SK-N-SH (cell line): ENCODE measurements around the gene PRDM11. TPM values are rescaled to one million over a fixed set of nuclear protein-coding genes. Genes with fewer than 3 reads are reported as not detected.

Experiments used
- CTCF ChIA-PET: fragments of 300-600, 350-600 bp; formaldehyde crosslinking; extraction: SDS; loops from one replicate; lab custom pipeline; 2021; lab: Yijun Ruan, JAX
- POLR2A ChIA-PET: fragments of 350-600 bp; sonication (Branson Sonifier 250); formaldehyde crosslinking; extraction: SDS; loops from one replicate; lab custom pipeline; 2020; ENCODE audit warnings: antibody characterized with exemption, inconsistent platforms; lab: Yijun Ruan, JAX
- DNase-seq: peaks from one replicate; pipeline ENCODE4 v3.0.0; 2012
- H2AFZ ChIP-seq: fragments of 200-600 bp; sonication (generic); 2 replicates; pipeline ENCODE4 v1.8.1; 2016; ENCODE audit warnings: antibody characterized with exemption, mild to moderate bottlenecking, low read depth
- H3F3A ChIP-seq: fragments of 200-600 bp; sonication (generic); replicated peaks from 2 replicates; pipeline ENCODE3; 2016; ENCODE audit warnings: antibody characterized with exemption, mild to moderate bottlenecking; ENCODE audit not compliant: insufficient read depth
- H3K27ac ChIP-seq, 2 experiments: fragments of 200-500 bp in 1 of 2; fragments of 200-600 bp in 1 of 2; sonication (Bioruptor generic) in 1 of 2; sonication (generic), shearing (Covaris generic) in 1 of 2; 2 replicates each; pipeline versions ENCODE4 v1.5.1 to v1.6.1; 2014 to 2016; ENCODE audit warnings: low read depth in 2 of 2, inconsistent platforms in 1 of 2, low read length in 1 of 2, mild to moderate bottlenecking in 1 of 2, mixed read lengths in 1 of 2
- H3K27me3 ChIP-seq: fragments of 200-600 bp; sonication (generic), shearing (Covaris generic); 2 replicates; pipeline ENCODE4 v1.6.1; 2016; ENCODE audit warnings: mixed run types; ENCODE audit not compliant: insufficient read depth
- H3K36me3 ChIP-seq, 2 experiments: fragments of 200-500 bp in 1 of 2; fragments of 200-600 bp in 1 of 2; sonication (Bioruptor generic) in 1 of 2; sonication (generic) in 1 of 2; replicated peaks in 1 of 2; 2 replicates each; pipeline versions ENCODE3 to v1.5.1; 2014 to 2016; ENCODE audit warnings: low read length in 1 of 2, mild to moderate bottlenecking in 1 of 2; ENCODE audit not compliant: insufficient read depth in 2 of 2, control insufficient read depth in 1 of 2
- H3K4me1 ChIP-seq, 2 experiments: fragments of 200-500 bp in 1 of 2; fragments of 200-600 bp in 1 of 2; sonication (Bioruptor generic) in 1 of 2; sonication (generic), shearing (Covaris generic) in 1 of 2; 2 replicates each; pipeline versions ENCODE4 v1.5.1 to v1.6.1; 2014 to 2016; ENCODE audit warnings: low read depth in 1 of 2, low read length in 1 of 2, mixed run types in 1 of 2; ENCODE audit not compliant: insufficient read depth in 2 of 2, control insufficient read depth in 1 of 2
- H3K4me2 ChIP-seq: fragments of 200-600 bp; sonication (generic), shearing (Covaris generic); 2 replicates; pipeline ENCODE4 v1.6.1; 2017; ENCODE audit warnings: mixed run types
- H3K4me3 ChIP-seq, 2 experiments: fragments of 200-500 bp in 1 of 2; fragments of 200-600 bp in 1 of 2; sonication (Bioruptor generic) in 1 of 2; sonication (generic), shearing (Covaris generic) in 1 of 2; 2 replicates each; pipeline versions ENCODE4 v1.5.1 to v1.8.1; 2014 to 2016; ENCODE audit warnings: low read depth in 2 of 2, inconsistent platforms in 1 of 2, low read length in 1 of 2, mild to moderate bottlenecking in 1 of 2, mixed read lengths in 1 of 2, moderate library complexity in 1 of 2
- H3K79me2 ChIP-seq: fragments of 200-600 bp; sonication (generic); 2 replicates; pipeline ENCODE4 v1.8.1; 2017; ENCODE audit warnings: mild to moderate bottlenecking; ENCODE audit not compliant: insufficient read depth
- H3K9ac ChIP-seq: fragments of 200-600 bp; sonication (generic); 2 replicates; pipeline ENCODE4 v1.6.1; 2017; ENCODE audit warnings: mixed run types
- H3K9me2 ChIP-seq: fragments of 200-600 bp; sonication (generic); 2 replicates; pipeline ENCODE4 v1.6.1; 2017; ENCODE audit warnings: mixed run types
- H3K9me3 ChIP-seq: fragments of 200-600 bp; sonication (generic); 2 replicates; pipeline ENCODE4 v1.6.1; 2017; ENCODE audit warnings: mixed run types, mild to moderate bottlenecking, moderate library complexity
- H4K20me1 ChIP-seq: fragments of 200-600 bp; sonication (generic); 2 replicates; pipeline ENCODE4 v1.6.1; 2017; ENCODE audit warnings: mild to moderate bottlenecking, mixed run types; ENCODE audit not compliant: insufficient read depth
- EP300 ChIP-seq, 2 experiments: IDR thresholded peaks; 2 replicates each; pipeline versions ENCODE4 v1.4.0 to v1.6.1; 2012; ENCODE audit warnings: borderline replicate concordance in 1 of 2, low read depth in 1 of 2, low read length in 1 of 2
- GABPA ChIP-seq: IDR thresholded peaks from 2 replicates; pipeline ENCODE4 v1.4.0; 2012; ENCODE audit warnings: low read depth, mild to moderate bottlenecking
- MXI1 ChIP-seq: IDR thresholded peaks from 2 replicates; pipeline ENCODE4 v1.6.1; 2012; ENCODE audit warnings: mild to moderate bottlenecking, low read depth, low read length, improper control_type of control experiment
- NFIC ChIP-seq: IDR thresholded peaks from 2 replicates; pipeline ENCODE4 v1.4.0; 2012; ENCODE audit warnings: borderline replicate concordance
- POLR2AphosphoS5 ChIP-seq: IDR thresholded peaks from 2 replicates; pipeline ENCODE4 v1.6.1; 2012; ENCODE audit warnings: low read depth, low read length
- RAD21 ChIP-seq: IDR thresholded peaks from 2 replicates; pipeline ENCODE4 v1.6.1; 2012; ENCODE audit warnings: mild to moderate bottlenecking, low read length
- RCOR1 ChIP-seq: fragments of 150-350 bp; IDR thresholded peaks from 2 replicates; pipeline ENCODE4 v1.6.1; 2017; ENCODE audit warnings: antibody characterized with exemption, low read length
- RFX5 ChIP-seq: IDR thresholded peaks from 2 replicates; pipeline ENCODE4 v1.6.1; 2012; ENCODE audit warnings: mild to moderate bottlenecking, improper control_type of control experiment, low read length
- TCF12 ChIP-seq: IDR thresholded peaks from 2 replicates; pipeline ENCODE4 v1.4.0; 2012
- TEAD4 ChIP-seq: IDR thresholded peaks from 2 replicates; pipeline ENCODE4 v1.4.0; 2012; ENCODE audit warnings: mild to moderate bottlenecking, borderline replicate concordance; ENCODE audit not compliant: insufficient read depth
- USF2 ChIP-seq: fragments of 150-350 bp; IDR thresholded peaks from 2 replicates; pipeline ENCODE4 v1.6.1; 2017; ENCODE audit warnings: antibody characterized with exemption, low read length, low read depth, borderline replicate concordance
- WGBS: methylation state at CpG from one replicate; pipeline ENCODE4 v1.1.6; 2017; ENCODE audit warnings: low lambda C conversion rate; 5-methylcytosine and 5-hydroxymethylcytosine counted together
- polyA plus RNA-seq, 3 experiments: library from polyadenylated mRNA; depleted of rRNA; stranded (reverse); fragments of >200 nt; gene quantifications; 2 replicates each; pipeline ENCODE4 v1.2.3, GENCODE V29; 2012
- TF ChIP-seq, protein P1 (sequence below): fragments of 200-600 bp; sonication (generic); IDR thresholded peaks from 2 replicates; pipeline ENCODE4 v1.6.1; 2017; ENCODE audit warnings: antibody characterized with exemption, mild to moderate bottlenecking, moderate library complexity
- TF ChIP-seq, protein P2 (sequence below): IDR thresholded peaks from 2 replicates; pipeline ENCODE4 v1.4.0; 2012; ENCODE audit warnings: low read depth

The PRDM11 gene
- polyA plus RNA-seq, 1 of the 3 experiments (the other 2 are of a cell fraction), result 4.5 TPM

DNA sequence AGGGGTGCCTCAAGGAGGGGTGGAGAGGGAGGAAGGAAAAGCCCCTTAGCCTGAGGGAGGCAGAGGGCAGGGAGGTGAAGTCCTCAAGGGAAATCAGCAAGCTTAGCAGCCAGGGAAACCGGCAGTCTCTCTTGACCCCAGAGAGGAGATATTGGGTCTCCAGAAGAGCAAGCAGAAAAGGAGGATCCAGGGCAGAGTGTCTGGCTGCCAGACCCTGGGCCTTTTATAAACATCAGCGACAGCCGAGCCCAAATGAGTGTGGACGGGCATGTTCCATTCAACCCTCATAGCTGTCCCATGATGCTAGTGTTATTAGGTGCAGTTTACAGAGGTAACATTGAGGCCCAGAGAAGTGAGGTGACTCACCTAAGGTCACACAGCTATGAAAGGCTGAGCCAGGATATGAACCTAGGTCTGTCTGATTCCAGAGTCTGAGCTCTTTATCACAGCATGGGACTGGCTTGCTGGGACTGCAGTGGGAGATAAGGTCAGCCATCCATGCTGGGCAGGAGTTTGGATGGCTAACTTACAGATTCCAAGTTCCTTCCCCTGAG is 9.3 kb downstream of the PRDM11 start:
- POLR2A ChIA-PET, result no interaction called here
- WGBS, result 96% methylated on average over 4 of the region's 4 CpGs

GRCh38 chr11:45156201-45156600 is 9.8 kb downstream of the PRDM11 start:
- POLR2A ChIA-PET, result no interaction called here
- peaks cover under 1% of the 10 kb centered on the region; the same call in 1 of the 2 replicates for H3K79me2 ChIP-seq

More for the DNA sequence above, 9.3 kb downstream of the PRDM11 start:
- Histone ChIP-seq H3K4me3 (no peak overlapping the region), H2AFZ (no peak overlapping the region), H3K4me2 (no peak overlapping the region), H3K9me3 (no peaks in the 10 kb centered on the region), H3K79me2 (peaks cover 6% of the 10 kb centered on the region; the same call in 1 of the 2 replicates), H4K20me1 (peaks cover 13% of the 10 kb centered on the region; the same call in 1 of the 2 replicates), H3K4me1 (peaks cover 0 to 38% of the 10 kb centered on the region in 2 experiments; a peak in 1 of 4 replicates), H3K9ac (no peak overlapping the region), H3K36me3 (no peaks in the 10 kb centered on the region), H3K27me3 (no peaks in the 10 kb centered on the region), H3K27ac (no peak overlapping the region), H3F3A (no peaks in the 10 kb centered on the region), H3K9me2 (no peaks in the 10 kb centered on the region)
- TF ChIP-seq EP300 (IDR thresholded peaks at IDR 0.05; ENCODE audit: borderline replicate concordance in 1 of 2, low read depth in 1 of 2, low read length in 1 of 2) (no peak), USF2 (no peak)
- TF ChIP-seq, protein P1, sequence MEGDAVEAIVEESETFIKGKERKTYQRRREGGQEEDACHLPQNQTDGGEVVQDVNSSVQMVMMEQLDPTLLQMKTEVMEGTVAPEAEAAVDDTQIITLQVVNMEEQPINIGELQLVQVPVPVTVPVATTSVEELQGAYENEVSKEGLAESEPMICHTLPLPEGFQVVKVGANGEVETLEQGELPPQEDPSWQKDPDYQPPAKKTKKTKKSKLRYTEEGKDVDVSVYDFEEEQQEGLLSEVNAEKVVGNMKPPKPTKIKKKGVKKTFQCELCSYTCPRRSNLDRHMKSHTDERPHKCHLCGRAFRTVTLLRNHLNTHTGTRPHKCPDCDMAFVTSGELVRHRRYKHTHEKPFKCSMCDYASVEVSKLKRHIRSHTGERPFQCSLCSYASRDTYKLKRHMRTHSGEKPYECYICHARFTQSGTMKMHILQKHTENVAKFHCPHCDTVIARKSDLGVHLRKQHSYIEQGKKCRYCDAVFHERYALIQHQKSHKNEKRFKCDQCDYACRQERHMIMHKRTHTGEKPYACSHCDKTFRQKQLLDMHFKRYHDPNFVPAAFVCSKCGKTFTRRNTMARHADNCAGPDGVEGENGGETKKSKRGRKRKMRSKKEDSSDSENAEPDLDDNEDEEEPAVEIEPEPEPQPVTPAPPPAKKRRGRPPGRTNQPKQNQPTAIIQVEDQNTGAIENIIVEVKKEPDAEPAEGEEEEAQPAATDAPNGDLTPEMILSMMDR, result no peak
- CTCF ChIA-PET, result no interaction called here
- no peak for DNase-seq

More at GRCh38 chr11:45156201-45156600, 9.8 kb downstream of the PRDM11 start:
- Histone ChIP-seq H3K27me3 (no peaks in the 10 kb centered on the region), H2AFZ (no peak overlapping the region), H3K36me3 (no peaks in the 10 kb centered on the region), H3K27ac (no peak overlapping the region), H3K9ac (no peak overlapping the region), H3K4me1 (peaks cover 0 to 38% of the 10 kb centered on the region in 2 experiments; a peak in 1 of 4 replicates), H3F3A (no peaks in the 10 kb centered on the region), H3K9me2 (no peaks in the 10 kb centered on the region), H4K20me1 (peaks cover 13% of the 10 kb centered on the region; the same call in 1 of the 2 replicates), H3K9me3 (no peaks in the 10 kb centered on the region), H3K4me3 (no peak overlapping the region), H3K4me2 (no peak overlapping the region)
- no peak for TF ChIP-seq GABPA
- no peak for TF ChIP-seq RFX5
- no peak for TF ChIP-seq TCF12
- TF ChIP-seq MXI1, result no peak
- TF ChIP-seq, protein P2, sequence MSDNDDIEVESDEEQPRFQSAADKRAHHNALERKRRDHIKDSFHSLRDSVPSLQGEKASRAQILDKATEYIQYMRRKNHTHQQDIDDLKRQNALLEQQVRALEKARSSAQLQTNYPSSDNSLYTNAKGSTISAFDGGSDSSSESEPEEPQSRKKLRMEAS, result no peak
- TF ChIP-seq TEAD4, result no peak
- TF ChIP-seq NFIC, result no peak
- no peak for TF ChIP-seq RAD21
- no peak for TF ChIP-seq USF2
- no peak for TF ChIP-seq POLR2AphosphoS5
- TF ChIP-seq RCOR1, result no peak
- TF ChIP-seq, protein P1, result no peak
- no peak for DNase-seq
- CTCF ChIA-PET, result no interaction called here
- 96% methylated on average over 4 of the region's 6 CpGs for WGBS
